Thyroid gland (tissue), 4 donors: ENCODE results near the gene CNTN2.

ENCODE experiments used
- POLR2A ChIP-seq, 2 donors: fragments of 450-650 bp; IDR thresholded peaks; one replicate each; pipeline ENCODE4 v1.6.1; 2017; ENCODE audit warnings: antibody characterized with exemption in 2 of 2, mild to moderate bottlenecking in 2 of 2, moderate library complexity in 1 of 2
- TF ChIP-seq, protein P1 (sequence below), 6 experiments: fragments of 200-600 bp in 3 of 6; fragments of 450-650 bp in 3 of 6; sonication (generic) in 3 of 6; IDR thresholded peaks; one replicate each; pipeline ENCODE4 v1.5.1; 2016 to 2019; ENCODE audit warnings: antibody characterized with exemption in 6 of 6, mild to moderate bottlenecking in 2 of 6, inconsistent platforms in 1 of 6, moderate library complexity in 1 of 6

DNA sequence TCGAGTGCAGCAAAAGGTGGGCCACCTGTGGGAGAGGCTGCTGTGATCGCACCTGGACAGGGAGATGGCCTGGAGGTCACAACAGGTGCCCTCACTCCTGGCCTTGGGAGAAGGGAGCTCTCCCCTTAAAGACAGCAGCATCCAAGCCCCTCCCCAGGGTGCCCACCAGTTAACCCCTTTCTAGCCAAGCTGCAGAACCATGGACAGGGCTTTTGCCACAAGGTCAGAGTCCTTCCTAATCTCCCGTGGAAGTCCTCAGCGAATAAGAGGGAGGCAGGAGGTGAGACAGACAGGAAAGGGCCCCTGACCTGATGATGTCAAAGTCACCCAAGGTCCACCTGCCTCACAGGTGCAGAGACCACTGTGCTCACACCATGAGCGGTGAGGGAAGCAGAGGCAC is 1.7 kb downstream of the CNTN2 start:
- TF ChIP-seq POLR2A (IDR thresholded peaks at IDR 0.05): no peak
- TF ChIP-seq, protein P1, sequence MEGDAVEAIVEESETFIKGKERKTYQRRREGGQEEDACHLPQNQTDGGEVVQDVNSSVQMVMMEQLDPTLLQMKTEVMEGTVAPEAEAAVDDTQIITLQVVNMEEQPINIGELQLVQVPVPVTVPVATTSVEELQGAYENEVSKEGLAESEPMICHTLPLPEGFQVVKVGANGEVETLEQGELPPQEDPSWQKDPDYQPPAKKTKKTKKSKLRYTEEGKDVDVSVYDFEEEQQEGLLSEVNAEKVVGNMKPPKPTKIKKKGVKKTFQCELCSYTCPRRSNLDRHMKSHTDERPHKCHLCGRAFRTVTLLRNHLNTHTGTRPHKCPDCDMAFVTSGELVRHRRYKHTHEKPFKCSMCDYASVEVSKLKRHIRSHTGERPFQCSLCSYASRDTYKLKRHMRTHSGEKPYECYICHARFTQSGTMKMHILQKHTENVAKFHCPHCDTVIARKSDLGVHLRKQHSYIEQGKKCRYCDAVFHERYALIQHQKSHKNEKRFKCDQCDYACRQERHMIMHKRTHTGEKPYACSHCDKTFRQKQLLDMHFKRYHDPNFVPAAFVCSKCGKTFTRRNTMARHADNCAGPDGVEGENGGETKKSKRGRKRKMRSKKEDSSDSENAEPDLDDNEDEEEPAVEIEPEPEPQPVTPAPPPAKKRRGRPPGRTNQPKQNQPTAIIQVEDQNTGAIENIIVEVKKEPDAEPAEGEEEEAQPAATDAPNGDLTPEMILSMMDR (IDR thresholded peaks at IDR 0.05): no peak
